NCI-H82 (cell line): Measurements from ENCODE around the gene SLCO2A1.

Experiments used
- DNase-seq: peaks from one replicate; lab custom pipeline; 2025; lab: John Stamatoyannopoulos, UW

The SLCO2A1 gene

GRCh38 chr3:133899311-133899710, 130.4 kb downstream of the SLCO2A1 start:
- no peak for DNase-seq

- no peak for DNase-seq
Observed at GRCh38 chr3:133897547-133897946, 132.2 kb downstream of the SLCO2A1 start.

GRCh38 chr3:133896002-133896761, 133.5 kb downstream of the SLCO2A1 start:
- no peak for DNase-seq

GRCh38 chr3:133895208-133896001, 134.3 kb downstream of the SLCO2A1 start, which contains the start of gene RAB6B:
Gene RAB6B (minus strand): TSS chr3:133895882. CDS start chr3:133895466, 416 bp downstream.
- DNase-seq: peak; percentile 33

- DNase-seq: no peak
Observed at GRCh38 chr3:133894353-133895207, 135.1 kb downstream of the SLCO2A1 start.

- no peak for DNase-seq
Observed at GRCh38 chr3:133893683-133894352, 135.9 kb downstream of the SLCO2A1 start.

- DNase-seq: no peak
Observed at GRCh38 chr3:133892541-133893231, 137.0 kb downstream of the SLCO2A1 start.

- DNase-seq: no peak
Observed at GRCh38 chr3:133891662-133892378, 137.9 kb downstream of the SLCO2A1 start.

GRCh38 chr3:133890972-133891644, 138.6 kb downstream of the SLCO2A1 start:
- no peak for DNase-seq

GRCh38 chr3:133890037-133890436, 139.7 kb downstream of the SLCO2A1 start:
- DNase-seq: no peak

- DNase-seq: no peak
Observed at GRCh38 chr3:133888726-133889340, 140.9 kb downstream of the SLCO2A1 start.

- no peak for DNase-seq
Observed at GRCh38 chr3:133887803-133888703, 141.7 kb downstream of the SLCO2A1 start.

GRCh38 chr3:133887074-133887802, 142.5 kb downstream of the SLCO2A1 start:
- DNase-seq: no peak

GRCh38 chr3:133886031-133886722, 143.5 kb downstream of the SLCO2A1 start:
- no peak for DNase-seq

GRCh38 chr3:133884887-133885711, 144.6 kb downstream of the SLCO2A1 start:
- no peak for DNase-seq
